Peyer's patch (tissue), 4 donors: Measurements from ENCODE around the gene NACA2. TPM values are rescaled to one million over a fixed set of nuclear protein-coding genes. Genes with fewer than 3 reads are reported as not detected.

ENCODE experiments used
- DNase-seq, 3 donors: peaks; one replicate each; pipeline ENCODE4 v3.0.0-alpha.2; 2017 to 2019
- H3K27ac ChIP-seq, 4 donors: fragments of 200-600 bp; sonication (generic); one replicate each; pipeline ENCODE4 v1.5.1; 2016 to 2019
- H3K27me3 ChIP-seq, 2 donors: fragments of 200-600 bp; sonication (generic); one replicate each; pipeline ENCODE4 v1.5.1; 2019
- H3K36me3 ChIP-seq, 3 donors: fragments of 200-600 bp; sonication (generic); one replicate each; pipeline ENCODE4 v1.5.1; 2016 to 2019
- H3K4me1 ChIP-seq, 4 donors: fragments of 200-600 bp; sonication (generic); one replicate each; pipeline ENCODE4 v1.5.1; 2016 to 2019
- H3K4me3 ChIP-seq, 4 donors: fragments of 200-600 bp; sonication (generic); 1 replicate in 3 of 4; 2 replicates in 1 of 4; pipeline ENCODE4 v1.5.1; 2016 to 2019; ENCODE audit warnings: mild to moderate bottlenecking in 1 of 4
- H3K9me3 ChIP-seq, 4 donors: fragments of 200-600 bp; sonication (generic); one replicate each; pipeline ENCODE4 v1.5.1; 2016 to 2019; ENCODE audit warnings: mild to moderate bottlenecking in 1 of 4
- POLR2A ChIP-seq, 2 donors: fragments of 450-650 bp; IDR thresholded peaks; one replicate each; pipeline ENCODE4 v1.5.1; 2017; ENCODE audit warnings: antibody characterized with exemption in 2 of 2, mild to moderate bottlenecking in 2 of 2, moderate library complexity in 2 of 2
- total RNA-seq, 4 donors: library from RNA; depleted of rRNA; stranded (reverse); fragments of >200 nt; gene quantifications; one replicate each; pipeline ENCODE4 v1.1.0, GENCODE V29; 2016
- TF ChIP-seq, protein P1 (sequence below), 6 experiments: fragments of 450-650 bp in 4 of 6; fragments of 200-600 bp in 2 of 6; sonication (generic) in 1 of 6; IDR thresholded peaks; one replicate each; pipeline ENCODE4 v1.5.1; 2017 to 2019; ENCODE audit warnings: antibody characterized with exemption in 6 of 6, mild to moderate bottlenecking in 3 of 6, moderate library complexity in 1 of 6

NACA2 gene
- total RNA-seq, 4 donors from 2014 or later = not detected

GRCh38 chr17:61599608-61600007 is 8.6 kb upstream of the NACA2 start:
- TF ChIP-seq, protein P1, sequence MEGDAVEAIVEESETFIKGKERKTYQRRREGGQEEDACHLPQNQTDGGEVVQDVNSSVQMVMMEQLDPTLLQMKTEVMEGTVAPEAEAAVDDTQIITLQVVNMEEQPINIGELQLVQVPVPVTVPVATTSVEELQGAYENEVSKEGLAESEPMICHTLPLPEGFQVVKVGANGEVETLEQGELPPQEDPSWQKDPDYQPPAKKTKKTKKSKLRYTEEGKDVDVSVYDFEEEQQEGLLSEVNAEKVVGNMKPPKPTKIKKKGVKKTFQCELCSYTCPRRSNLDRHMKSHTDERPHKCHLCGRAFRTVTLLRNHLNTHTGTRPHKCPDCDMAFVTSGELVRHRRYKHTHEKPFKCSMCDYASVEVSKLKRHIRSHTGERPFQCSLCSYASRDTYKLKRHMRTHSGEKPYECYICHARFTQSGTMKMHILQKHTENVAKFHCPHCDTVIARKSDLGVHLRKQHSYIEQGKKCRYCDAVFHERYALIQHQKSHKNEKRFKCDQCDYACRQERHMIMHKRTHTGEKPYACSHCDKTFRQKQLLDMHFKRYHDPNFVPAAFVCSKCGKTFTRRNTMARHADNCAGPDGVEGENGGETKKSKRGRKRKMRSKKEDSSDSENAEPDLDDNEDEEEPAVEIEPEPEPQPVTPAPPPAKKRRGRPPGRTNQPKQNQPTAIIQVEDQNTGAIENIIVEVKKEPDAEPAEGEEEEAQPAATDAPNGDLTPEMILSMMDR (IDR thresholded peaks at IDR 0.05) = no peak
- TF ChIP-seq POLR2A (IDR thresholded peaks at IDR 0.05) = no peak
- Histone ChIP-seq H3K27ac (no peak overlapping the region), H3K4me1 (no peaks in the 10 kb centered on the region), H3K4me3 (no peak overlapping the region), H3K36me3 (no peaks in the 10 kb centered on the region), H3K9me3 (no peaks in the 10 kb centered on the region), H3K27me3 (no peaks in the 10 kb centered on the region)
- no peak for DNase-seq

DNA sequence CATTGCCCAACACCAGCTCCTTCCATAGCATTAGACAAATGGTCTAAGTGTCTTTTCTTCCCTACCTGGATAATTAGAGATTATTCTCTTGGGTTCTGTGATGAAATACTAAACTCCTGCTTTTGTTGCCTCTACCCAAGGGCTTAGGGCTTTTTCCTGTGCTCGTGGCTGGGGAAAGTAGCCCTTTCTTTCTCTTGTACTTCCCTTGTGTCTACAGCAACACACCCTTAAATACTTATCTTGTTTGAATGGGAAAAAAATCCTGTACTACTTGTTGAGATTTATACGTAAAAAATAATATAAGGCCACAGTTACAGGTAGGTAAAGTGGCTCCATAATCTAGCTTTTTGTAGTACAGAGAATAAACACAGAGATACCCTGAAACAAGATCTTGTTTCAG is 7.0 kb upstream of the NACA2 start:
- H3K36me3 ChIP-seq = no peaks in the 10 kb centered on the region
- TF ChIP-seq POLR2A (IDR thresholded peaks at IDR 0.05) = no peak
- TF ChIP-seq, protein P1 (IDR thresholded peaks at IDR 0.05) = no peak
- H3K27me3 ChIP-seq = no peaks in the 10 kb centered on the region
- no peak overlapping the region for H3K4me3 ChIP-seq
- H3K9me3 ChIP-seq = no peaks in the 10 kb centered on the region
- DNase-seq = no peak
- H3K27ac ChIP-seq = no peak overlapping the region
- no peaks in the 10 kb centered on the region for H3K4me1 ChIP-seq

DNA sequence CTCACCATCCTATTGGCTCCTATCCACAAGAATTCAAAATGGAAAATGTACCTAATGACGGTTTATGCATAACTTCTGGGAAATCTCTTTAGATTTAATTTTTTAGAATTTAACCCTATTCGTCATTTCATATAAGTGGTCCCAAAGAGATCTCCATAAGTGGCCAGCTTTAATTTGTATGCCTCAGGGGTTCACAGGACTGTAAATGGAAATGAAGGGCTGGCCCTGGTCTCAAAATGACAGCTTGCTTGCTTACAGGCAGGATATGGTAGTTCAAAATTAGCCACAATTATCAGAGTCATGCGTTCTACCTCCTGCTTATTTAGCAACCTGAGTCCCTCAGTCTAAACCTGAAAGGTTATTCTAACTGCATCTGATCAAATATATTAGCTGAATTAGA is 6.6 kb upstream of the NACA2 start:
- no peaks in the 10 kb centered on the region for H3K9me3 ChIP-seq
- no peaks in the 10 kb centered on the region for H3K4me1 ChIP-seq
- no peaks in the 10 kb centered on the region for H3K27me3 ChIP-seq
- no peak overlapping the region for H3K27ac ChIP-seq
- H3K4me3 ChIP-seq = no peak overlapping the region
- no peaks in the 10 kb centered on the region for H3K36me3 ChIP-seq
- no peak for TF ChIP-seq POLR2A (IDR thresholded peaks at IDR 0.05)
- TF ChIP-seq, protein P1 (IDR thresholded peaks at IDR 0.05) = no peak
- no peak for DNase-seq

DNA sequence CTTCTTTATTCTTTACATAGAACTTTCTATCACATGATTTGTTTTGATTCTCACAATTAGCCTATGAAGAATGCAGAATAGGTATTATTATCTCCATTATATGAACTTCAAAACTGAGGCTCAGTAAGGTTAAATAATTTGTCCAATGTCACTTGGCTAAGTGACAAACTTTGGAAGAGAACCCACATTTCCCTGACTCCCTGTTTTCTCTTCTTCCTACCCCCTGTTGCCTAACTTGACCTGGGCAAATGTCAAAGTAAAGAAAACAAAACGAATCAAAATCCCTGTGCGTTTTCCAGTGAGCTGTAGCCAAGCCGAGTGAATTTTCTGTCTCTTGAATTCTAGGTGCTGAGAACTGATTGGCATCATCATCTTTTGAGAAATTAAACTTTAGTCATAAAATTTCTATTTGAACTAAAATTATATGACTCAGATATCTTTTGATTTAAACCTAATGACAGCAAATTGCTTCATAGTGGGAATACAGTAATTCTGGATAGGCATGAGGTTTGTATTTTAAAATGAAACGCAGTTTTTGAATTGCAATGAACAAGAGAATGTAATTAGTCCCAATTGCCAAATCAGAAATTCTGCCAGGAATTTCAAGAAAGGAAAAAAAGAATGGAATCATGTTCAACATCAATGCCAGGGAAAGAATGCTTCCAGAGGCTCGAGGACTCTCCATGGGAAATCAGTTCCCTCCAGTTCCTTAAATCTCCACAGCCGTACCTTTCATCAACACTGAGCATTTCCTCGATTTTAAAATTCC is 4.6 kb upstream of the NACA2 start:
- H3K4me3 ChIP-seq = no peak overlapping the region
- H3K36me3 ChIP-seq = no peaks in the 10 kb centered on the region
- no peaks in the 10 kb centered on the region for H3K27me3 ChIP-seq
- H3K4me1 ChIP-seq = no peaks in the 10 kb centered on the region
- TF ChIP-seq, protein P1 (IDR thresholded peaks at IDR 0.05) = no peak
- TF ChIP-seq POLR2A (IDR thresholded peaks at IDR 0.05) = no peak
- no peak overlapping the region for H3K27ac ChIP-seq
- no peaks in the 10 kb centered on the region for H3K9me3 ChIP-seq
- no peak for DNase-seq

DNA sequence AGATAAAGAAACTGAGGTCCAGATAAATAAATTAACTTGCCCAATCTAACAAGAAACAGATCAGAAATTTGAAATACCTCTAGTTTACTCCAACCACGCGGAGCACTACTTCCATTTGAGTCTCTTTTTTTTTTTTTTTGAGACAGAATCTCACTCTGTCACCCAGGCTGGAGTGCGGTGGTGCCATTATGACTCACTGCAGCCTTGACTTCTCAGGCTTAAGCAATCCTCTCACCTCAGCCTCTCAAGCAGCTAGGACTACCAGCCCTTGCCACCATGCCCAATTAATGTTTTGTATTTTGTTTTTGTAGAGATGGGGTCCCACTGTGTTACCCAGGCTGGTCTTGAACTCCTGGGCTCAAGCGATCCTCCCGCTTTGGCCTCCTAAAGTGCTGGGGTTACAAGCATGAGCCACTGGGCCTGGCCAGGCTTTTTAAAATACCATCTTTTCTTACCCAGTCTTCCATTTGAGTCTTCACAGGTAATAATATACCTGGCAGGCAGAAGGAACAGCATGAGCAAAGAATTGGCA is 3.3 kb upstream of the NACA2 start:
- no peaks in the 10 kb centered on the region for H3K4me1 ChIP-seq
- H3K27me3 ChIP-seq = no peaks in the 10 kb centered on the region
- no peaks in the 10 kb centered on the region for H3K9me3 ChIP-seq
- H3K27ac ChIP-seq = no peak overlapping the region
- no peak overlapping the region for H3K4me3 ChIP-seq
- no peak for DNase-seq
- no peaks in the 10 kb centered on the region for H3K36me3 ChIP-seq
- TF ChIP-seq, protein P1 (IDR thresholded peaks at IDR 0.05) = no peak
- no peak for TF ChIP-seq POLR2A (IDR thresholded peaks at IDR 0.05)
